GM19035 (cell line): Measurements from ENCODE around the gene CCT3.
"Not testable (repeated sequence)": the region's sequence is repeated elsewhere in the genome, so short reads cannot be mapped to it uniquely, and the experiment has no call there.

Experiments
- ATAC-seq: cut with Tn5 transposase; IDR thresholded peaks from one replicate; pipeline ENCODE4 v1.9.1; 2021; ENCODE audit not compliant: unreplicated experiment

The CCT3 gene

DNA sequence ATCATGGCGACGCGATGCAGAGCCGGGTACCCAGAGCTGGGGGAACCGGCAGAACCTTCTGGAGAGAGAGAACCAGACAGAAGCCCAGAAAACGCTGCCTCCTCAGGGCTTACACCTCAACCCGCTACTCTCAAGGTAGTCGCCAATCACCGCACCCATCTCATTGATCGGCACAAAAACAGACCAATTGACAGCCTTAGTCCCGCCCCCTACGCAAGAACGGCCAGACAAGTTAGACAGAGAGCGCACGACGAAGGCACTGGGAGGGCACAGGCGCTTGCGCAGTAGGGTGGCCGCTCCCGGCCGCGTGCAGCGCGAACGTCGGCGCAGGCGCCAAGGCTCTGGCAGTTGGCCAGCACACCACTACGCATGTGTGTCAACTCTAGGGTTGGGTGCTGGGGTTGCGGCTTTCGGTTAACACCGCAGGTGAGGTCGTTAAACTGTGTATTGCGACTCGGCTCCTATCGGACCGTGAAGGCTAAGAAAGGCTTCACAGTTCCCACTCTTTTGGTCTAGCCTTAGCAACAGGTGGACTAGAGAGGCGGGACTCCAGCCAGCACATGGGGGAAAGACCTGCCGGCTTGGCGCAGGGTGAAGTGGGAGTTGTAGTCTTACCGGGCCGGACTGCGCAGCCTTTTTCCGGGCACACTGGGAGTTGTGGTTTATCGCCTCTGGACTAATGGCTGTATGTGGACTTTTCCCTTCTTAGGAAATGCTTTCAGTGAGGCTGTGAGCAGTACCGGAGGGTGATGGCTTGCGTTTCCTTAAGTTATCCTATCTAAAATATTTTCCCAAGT is at the start of gene CCT3, which contains the start of gene TSACC:
TSS of gene CCT3 (minus strand) at position 113 of the 797 bp plus-strand sequence. CDS start at position 5, 108 bp downstream.
TSS of gene TSACC (plus strand) at position 347 of the 797 bp plus-strand sequence. CDS start 1,232 bp downstream, outside the sequence.
- peak; percentile 93 for ATAC-seq

DNA sequence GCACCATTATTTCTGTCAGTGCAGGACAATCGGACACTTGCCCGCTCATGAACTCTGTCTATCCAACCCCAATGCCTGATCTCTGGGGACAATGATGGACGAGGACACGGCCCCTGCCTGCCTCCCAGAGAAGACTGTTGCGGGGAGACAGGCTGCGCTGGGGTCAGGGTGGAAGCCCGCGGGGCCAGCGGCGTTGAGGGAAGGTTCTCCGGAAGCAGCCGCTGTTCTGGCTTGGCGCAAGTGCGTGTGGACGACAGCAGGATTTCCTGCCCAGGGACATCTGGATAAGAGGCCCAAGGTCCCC is 49.7 kb upstream of the CCT3 start:
- no peak for ATAC-seq

DNA sequence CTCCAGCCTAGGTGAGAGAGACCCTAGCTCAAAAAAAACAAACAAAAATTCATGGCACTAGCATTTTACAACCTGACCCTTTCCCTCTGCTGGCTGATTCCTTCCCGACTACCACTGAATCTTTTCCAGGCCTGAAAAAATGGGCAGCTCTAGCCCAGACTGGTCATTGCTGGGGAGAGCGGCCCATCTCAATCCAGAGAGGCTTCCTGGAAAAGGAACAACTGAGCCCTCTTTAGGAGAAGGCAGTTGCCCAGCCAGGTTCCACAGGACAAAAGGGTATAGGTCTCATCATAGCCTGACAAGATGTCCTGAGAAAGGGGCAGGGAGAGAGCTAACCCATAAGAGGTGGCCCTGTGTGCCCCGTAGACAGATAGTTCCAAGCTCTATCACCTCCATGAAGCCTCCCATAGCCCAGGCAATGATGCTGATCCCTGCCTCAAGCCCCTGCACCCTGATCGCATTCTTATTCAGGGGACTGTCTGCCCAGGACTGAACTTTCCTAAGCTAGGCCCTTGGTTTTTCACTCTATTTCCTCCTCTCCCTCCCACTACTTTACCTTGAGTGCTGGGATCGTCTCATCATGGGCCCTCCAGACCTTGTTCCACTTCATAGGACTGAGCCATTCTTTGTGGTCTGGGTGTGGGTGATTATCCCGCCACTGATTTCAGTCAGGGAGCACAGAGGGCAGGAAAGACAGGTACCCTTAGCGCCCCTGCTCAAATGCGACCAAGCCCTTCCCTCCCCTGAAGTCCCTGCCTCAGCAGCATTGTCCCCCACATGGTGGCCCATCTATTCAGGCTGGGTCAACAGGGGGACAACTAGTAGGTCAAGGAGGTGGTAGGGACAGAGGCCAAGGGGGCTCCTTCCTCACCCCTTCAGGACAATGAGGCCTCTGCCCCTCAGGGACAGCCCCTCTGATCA is 49.1 kb upstream of the CCT3 start:
- ATAC-seq, result no peak

DNA sequence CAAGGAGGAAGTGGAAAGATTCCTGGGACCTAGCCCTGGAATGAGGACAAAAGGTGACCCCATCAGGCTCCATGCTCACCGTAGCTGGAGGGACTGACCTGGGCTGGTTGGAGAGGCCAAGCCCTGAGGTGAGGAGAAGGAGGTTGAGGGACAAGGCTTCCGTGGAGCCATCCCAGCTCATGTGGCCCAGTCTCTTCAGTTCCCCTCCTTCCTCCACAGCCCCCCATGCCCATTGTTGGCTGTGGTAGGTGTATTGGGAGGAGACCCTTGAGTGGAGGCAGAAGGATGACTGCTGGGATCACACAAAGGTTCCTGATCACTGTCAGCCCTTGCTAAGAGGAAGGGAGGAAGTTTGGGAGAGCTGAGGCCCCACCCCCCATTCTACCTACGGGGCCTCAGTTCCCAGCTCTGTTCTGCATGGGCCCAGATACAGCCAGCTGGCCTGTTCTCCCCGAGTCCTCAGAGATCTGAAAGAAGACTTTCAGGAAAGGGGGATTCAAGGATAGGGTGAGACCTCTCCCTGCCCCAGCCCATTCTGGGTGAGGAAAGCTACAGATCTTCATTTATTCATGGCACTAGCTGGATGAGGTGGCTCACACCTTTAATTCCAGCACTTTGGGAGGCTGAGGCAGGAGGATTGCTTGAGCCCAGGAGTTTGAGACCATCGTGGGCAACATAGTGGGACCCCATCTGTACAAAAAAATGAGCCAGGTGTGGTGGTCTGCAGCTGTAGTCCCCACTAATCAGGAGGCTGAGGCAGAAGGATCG is 48.2 kb upstream of the CCT3 start:
- ATAC-seq, result no peak

DNA sequence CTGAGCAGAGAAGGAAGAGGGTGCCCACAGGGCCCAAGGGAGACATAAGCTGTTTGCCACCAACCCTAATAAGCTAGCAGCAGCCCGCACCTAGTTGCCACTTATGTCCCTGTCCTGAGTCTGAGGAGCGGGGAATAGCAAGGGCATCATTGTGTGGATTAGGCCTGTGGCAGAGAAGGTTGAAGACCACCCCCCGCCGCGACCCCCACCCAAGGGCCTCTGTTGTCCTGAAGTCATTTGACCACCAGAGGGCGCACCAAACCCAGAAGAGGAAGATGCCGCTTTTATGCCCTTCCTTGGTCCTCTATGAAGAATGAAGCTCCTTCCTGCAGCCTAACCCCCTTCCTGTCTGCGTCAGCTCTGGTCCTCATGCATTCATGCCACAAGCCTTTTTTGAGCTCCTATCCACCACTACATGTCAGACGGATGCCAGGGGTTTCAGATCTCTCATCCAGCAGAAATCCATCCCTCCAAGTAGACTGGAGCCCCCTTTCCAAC is 47.5 kb upstream of the CCT3 start:
- no peak for ATAC-seq

DNA sequence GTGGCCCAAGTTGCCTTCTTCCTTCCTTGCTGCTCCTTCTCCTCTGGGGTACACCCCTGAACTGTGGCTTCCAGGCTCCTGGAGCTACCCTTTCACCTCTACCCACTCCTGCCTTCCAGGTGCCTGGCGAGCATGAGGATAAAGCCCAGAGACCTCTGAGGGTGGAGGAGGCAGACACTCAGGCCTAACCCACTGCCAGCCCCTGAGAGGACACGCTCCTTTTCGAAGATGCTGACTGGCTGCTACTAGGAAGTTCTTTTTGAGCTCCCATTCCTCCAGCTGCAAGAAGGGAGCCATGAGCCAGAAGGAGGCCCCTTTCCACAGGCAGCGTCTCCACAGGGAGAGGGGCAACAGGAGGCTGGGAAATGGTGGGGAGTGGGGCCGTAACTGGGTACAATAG is 46.6 kb upstream of the CCT3 start:
- ATAC-seq, result no peak

DNA sequence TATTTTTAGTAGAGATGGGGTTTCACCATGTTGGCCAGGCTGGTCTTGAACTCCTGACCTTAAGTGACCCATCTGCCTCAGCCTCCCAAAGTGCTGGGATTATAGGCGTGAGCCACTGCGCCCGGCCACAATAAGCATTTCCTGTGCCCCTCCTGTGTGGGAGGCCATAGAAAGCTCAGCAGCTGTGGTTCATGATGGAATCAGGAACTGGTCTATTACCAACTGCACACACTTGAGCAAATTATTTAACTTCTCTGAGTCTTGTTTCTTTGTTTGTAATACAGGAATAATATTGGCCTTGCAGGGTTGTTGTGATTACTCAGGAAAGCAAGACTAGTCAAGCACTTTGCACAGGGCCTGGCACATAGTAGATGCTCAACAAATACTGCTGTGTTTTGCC is 45.9 kb upstream of the CCT3 start:
- ATAC-seq, result no peak

DNA sequence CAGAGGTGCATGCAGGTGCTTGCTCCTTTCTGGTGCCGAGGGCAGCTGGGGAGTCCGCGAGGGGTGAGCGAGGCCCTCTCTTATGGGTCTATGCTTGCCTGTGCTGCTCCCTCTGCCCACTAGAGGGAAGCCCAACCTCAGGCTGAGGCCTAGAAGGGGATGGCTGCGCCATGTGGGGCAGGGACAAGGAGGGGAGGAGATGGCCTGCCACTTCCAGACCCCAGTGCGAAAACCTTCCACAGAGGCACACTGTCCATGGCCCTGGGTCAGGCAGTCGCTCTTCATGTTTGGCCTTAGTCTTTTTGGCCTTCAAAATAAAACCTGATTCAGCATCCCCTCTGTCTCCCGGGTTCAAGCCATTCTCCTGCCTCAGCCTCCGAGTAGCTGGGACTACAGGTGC is 44.9 kb upstream of the CCT3 start:
- ATAC-seq, result peak; percentile 58

DNA sequence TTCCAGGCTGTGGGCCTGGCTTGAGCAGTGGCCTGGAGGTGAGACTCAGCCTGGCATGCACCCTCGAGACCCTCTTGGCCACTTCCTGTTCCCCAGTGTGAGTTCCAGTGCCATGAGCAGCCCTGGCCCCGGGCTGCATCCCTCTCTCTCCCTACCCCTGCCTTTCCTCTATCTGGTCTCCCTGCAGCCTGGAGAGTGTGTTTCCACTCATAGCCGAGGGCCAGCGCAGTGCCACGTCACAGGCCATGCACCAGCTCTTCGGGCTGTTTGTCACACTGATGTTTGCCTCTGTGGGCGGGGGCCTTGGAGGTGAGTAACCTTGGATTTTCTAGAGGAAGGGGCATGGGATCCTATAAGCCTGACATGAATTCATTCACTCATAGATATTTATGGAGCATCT is 44.5 kb upstream of the CCT3 start:
- no peak for ATAC-seq

DNA sequence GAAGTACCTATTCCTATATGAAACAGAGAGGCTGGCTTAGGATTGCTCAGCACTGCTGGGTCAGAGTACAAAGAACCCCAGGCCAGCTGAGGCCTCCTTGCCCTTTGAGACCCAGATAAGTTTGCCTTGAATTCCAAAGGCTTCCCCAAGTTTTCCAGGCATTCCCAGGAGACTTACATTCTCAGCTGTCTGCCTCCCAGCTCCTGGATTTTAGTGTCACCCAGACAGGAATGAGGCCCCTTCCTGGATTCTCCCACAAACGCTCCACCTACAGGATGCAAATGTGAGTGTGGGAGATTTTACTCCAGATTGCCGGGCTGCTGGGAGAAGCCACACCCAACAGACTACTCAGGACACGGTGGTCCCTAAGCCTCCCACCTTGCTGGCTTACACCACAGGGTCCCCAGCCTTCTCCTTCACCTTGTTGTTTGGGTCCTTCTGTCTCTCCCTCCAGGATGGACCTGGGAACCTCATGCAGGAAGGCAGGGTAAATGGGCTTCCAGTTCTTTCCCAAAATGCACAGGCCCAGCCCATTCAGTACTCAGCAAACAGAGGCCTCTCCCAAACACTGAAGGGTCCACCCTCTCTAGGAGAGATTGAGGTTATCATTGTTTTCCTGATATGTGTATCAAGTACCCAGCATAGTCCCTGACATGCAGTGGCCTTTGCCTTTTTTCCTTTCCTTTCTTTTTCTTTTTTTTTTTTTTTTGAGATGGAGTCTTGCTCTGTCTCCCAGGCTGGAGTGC is 41.5 kb upstream of the CCT3 start:
- ATAC-seq, result no peak

DNA sequence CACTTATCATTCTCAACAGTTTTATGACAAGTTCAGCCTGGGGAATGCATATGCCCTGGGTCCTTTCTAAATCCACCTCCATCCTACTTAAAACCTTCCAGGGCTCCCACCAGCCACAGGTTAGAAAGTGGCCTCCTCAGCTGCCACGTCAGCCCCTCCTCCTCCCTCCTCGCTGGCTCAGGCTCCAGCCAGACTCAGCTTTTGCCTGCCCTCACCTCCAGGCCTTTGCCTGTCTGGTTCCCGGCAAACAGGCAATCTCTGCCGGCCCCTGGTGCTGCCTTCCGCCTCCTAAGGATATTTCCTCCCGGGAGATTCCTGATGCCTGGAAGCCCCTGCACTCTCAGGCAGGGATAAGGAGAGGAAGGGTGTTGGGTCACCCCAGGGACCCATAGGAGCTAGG is 40.5 kb upstream of the CCT3 start:
- ATAC-seq, result no peak

DNA sequence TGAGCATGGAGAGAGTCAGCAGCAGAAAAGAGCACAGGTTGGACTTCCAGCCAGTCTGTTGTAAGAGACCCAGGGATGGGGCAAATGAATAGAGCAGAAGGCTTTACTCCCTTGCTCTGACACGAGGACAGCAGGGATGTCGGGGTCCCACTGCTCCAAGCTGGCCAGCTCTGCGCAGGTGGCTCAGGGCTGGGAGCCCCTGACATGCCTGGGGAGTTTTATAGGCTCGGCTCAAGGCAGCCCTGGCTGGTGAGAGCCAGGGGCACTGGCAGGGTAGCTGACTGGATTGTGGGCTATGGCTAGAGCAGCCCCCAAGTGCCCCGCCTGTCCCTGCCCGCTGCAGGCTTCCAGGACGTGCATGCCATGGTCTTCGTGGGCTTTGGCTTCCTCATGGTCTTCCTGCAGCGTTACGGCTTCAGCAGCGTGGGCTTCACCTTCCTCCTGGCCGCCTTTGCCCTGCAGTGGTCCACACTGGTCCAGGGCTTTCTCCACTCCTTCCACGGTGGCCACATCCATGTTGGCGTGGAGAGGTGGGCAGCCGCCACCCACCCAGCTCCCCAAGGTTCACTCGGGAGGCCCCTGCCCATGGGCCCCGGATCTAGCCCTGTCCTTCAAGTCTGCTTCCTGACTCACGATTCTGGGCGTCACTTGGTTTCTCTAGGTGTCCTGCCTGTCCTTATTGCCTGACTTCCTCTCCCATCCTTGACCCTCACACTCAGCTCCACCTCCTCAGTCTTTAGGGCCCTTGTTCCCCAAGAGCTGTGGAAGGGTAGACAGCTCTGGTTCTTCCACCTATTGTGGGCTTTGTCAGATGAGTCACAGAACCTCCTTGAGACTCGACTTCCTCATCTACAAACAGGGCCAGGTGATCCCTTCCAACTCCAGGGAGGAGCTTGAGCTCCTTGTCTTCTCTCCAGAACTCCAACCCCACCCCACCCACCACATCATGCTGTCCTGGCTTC is 39.1 kb upstream of the CCT3 start:
- no peak for ATAC-seq

DNA sequence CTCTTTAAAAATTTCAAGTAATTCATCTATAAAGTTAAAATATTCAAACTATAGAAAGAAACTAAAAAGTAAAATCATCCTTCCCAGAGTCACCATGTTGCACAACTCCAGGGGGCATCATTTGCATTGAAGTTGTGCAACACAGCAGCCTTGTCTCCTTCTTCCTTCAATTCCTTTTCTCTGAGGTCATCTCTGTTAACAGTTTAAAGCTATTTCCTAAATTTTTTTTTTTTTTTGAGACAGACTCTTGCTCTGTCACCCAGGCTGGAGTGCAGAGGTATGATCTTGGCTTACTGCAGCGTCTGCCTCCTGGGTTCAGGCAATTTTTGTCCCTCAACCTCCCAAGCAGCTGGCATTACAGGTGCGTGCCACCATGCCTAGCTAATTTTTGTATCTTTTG is 38.1 kb upstream of the CCT3 start:
- ATAC-seq, result no peak

DNA sequence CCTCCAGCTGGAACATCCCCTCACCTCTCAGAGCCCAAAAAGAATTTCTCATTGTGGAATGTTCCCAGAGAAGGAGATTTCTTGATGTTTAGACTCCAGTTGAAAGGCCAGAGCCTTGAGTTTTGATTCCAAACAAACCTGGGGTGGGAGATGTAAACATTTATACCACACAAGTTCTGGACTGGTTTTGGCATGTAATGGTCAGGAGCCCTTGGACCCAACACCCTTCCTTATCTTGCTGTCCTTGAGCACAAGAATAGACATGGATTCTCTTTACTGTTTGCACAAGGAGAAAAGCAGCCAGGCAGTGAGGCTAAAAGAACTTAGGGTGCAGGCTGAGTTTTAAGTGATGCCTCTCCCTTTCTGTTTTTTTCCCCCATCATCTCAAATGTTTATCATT is 35.5 kb upstream of the CCT3 start:
- ATAC-seq, result no peak

DNA sequence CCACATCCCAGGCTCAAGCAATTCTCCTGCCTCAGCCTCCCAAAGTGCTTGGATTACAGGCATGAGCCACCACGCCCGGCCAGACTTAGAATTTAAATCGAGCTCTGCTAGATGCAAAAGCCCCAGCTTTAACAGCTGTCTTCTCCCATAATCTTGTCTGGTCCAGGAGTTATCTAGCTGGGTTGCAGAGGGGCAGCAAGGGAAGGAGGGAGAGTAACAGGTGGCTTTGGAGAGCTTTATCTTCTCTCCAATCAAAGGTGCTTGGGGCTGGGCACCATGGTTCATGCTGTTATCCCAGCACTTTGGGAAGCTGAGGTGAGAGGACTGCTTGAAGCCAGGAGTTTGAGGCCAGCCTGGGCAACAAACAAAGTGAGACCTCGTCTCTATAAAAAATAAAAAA is 34.8 kb upstream of the CCT3 start:
- ATAC-seq, result no peak

DNA sequence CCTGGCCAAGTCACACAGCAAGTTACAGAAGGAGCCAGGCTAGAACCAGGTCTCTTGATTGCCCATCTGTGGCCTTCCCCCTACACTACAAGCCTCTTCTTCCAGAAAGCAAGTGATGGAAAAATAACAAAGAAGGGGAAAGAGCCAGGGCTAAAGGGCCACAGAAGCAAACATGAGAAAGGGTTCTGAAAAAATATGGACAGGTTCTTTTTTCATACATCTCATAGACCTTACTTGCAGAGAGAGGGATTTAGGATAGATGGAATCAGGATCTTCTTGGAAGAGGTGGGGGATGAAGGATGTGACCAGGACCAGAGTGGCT is 34.1 kb upstream of the CCT3 start:
- no peak for ATAC-seq

DNA sequence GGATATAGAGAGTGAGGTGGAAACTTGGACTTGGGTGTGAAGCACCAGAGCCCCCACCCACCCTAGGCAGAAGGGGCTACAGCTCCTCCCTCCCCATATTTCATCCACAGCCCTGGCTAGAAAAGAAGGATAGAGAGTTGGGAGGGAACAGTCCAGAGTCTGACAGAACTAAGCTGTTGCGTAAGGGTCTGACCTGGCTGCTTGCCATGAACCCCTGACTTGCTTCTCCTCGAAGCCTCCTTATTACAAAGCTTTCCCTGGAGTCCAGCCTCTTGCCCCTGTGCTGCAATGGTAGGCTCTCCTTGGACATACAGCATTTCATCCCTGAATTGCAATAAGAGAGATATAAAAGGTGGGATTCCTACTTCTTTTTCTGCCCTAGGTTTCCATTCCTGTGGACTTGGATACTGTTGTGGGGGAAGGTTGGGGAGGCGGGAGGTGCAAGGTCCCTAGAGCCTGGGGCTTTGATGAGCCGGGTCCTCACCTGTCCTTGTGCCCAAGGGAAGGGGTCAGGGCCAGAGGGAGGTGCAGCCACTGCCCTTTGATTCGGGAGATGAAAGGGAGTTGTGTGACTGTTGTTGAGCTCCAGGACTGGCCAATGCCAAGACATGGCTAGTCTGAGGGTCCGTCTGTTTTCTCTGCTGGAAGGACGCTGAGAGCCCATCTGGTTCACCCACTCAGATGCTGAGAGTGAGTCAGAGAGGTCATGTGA is 33.6 kb upstream of the CCT3 start:
- ATAC-seq, result no peak

DNA sequence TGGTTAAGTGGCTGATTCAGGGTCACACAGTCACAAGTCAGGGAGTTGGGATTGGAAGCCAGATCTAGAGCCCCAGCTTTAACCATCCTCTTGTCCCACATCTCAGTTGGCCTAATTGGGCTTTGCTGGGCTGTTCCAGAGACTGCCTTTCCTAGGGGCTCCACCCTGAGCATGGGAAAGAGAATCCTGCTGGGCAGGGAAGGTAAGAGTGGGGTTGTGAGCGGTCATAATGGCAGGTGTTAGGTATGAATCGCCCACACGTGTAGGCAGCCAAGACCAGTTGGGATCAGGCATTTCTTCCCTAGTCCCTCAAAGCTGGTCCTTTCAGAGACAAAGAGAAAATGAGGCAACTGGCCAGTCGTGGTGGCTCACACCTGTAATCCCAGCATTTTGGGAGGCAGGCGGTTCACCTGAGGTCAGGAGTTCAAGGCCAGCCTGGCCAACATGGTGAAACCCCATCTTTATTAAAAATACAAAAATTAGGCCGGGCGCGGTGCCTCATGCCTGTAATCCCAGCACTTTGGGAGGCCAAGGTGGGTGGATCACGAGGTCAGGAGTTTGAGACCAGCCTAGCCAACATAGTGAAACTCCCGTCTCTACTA is 31.7 kb upstream of the CCT3 start:
- not testable (repeated sequence) for ATAC-seq
